K562 (cell line): ENCODE data around the gene CRADD. TPM values are rescaled to one million over a fixed set of nuclear protein-coding genes. Genes with fewer than 3 reads are reported as not detected.

Source experiments
- ATAC-seq: fragments of 200-7000 bp; cut with Tn5 transposase; 3 replicates; pipeline ENCODE4 v1.9.1; 2020; ENCODE audit warnings: moderate library complexity
- BruUV-seq: library from RNA; stranded (reverse); fragments of 400-500 nt; replicated peaks from 2 replicates; lab custom pipeline; 2021; lab: Mats Ljungman, UMichigan
- CTCF ChIA-PET: fragments of 300-600 bp; formaldehyde crosslinking; extraction: SDS; loops from one replicate; lab custom pipeline; 2021; ENCODE audit warnings: low intra/inter-chr PET ratio; lab: Yijun Ruan, JAX
- POLR2A ChIA-PET: fragments of 300-600, 350-650 bp; sonication (Branson Sonifier 250); formaldehyde crosslinking; extraction: SDS; loops from one replicate; lab custom pipeline; 2021; ENCODE audit warnings: antibody characterized with exemption, inconsistent platforms; lab: Yijun Ruan, JAX
- DNase-seq, 4 experiments: peaks; one replicate each; pipeline versions ENCODE4 v3.0.0 to v3.0.0-alpha.2; 2011 to 2018; ENCODE audit warnings: low spot score in 3 of 4, mixed read lengths in 3 of 4; ENCODE audit errors: extremely low read depth in 1 of 4
- FAIRE-seq: peaks from 2 replicates; lab custom pipeline; 2011; peaks lifted over from hg19 to GRCh38; lab: Jason Lieb, UNC
- H2AFZ ChIP-seq: 2 replicates; pipeline ENCODE4 v1.6.0; 2011; ENCODE audit warnings: low read depth, low read length, control low read depth, inconsistent platforms
- H3K27ac ChIP-seq: fragments of 200-600 bp; 3 replicates; pipeline ENCODE4 v1.8.0; 2011; ENCODE audit warnings: low read depth, mild to moderate bottlenecking, control low read depth, inconsistent platforms, low read length, moderate library complexity, mixed read lengths; ENCODE audit errors: extremely low read depth
- H3K27me3 ChIP-seq, 2 experiments: fragments of 300-600 bp in 1 of 2; 2 replicates in 1 of 2; 3 replicates in 1 of 2; pipeline versions ENCODE4 v1.6.0 to v1.8.0; 2011; ENCODE audit warnings: inconsistent platforms in 2 of 2, low read length in 2 of 2, mild to moderate bottlenecking in 1 of 2, mixed read lengths in 1 of 2, moderate library complexity in 1 of 2; ENCODE audit not compliant: control insufficient read depth in 2 of 2, insufficient read depth in 2 of 2
- H3K36me3 ChIP-seq: fragments of 300-600 bp; 3 replicates; pipeline ENCODE4 v1.8.0; 2011; ENCODE audit warnings: mild to moderate bottlenecking, low read length, inconsistent platforms; ENCODE audit not compliant: control insufficient read depth, insufficient read depth
- H3K4me1 ChIP-seq, 2 experiments: fragments of 200-600 bp in 1 of 2; replicated peaks in 1 of 2; 2 replicates in 1 of 2; 3 replicates in 1 of 2; pipeline versions ENCODE4 v1.5.1 to v1.8.0; 2011; ENCODE audit warnings: inconsistent platforms in 2 of 2, low read length in 2 of 2, mild to moderate bottlenecking in 1 of 2, mixed read lengths in 1 of 2, moderate library complexity in 1 of 2; ENCODE audit not compliant: control insufficient read depth in 2 of 2, insufficient read depth in 2 of 2
- H3K4me2 ChIP-seq: 2 replicates; pipeline ENCODE4 v1.6.1; 2011; ENCODE audit warnings: low read length, control low read depth, inconsistent platforms, mixed read lengths; ENCODE audit not compliant: insufficient read depth
- H3K4me3 ChIP-seq: fragments of 200-600 bp; sonication (generic), shearing (Covaris generic); 2 replicates; pipeline ENCODE4 v1.5.1; 2016; ENCODE audit warnings: control low read depth, inconsistent platforms
- H3K79me2 ChIP-seq: fragments of 200-600 bp; 3 replicates; pipeline ENCODE4 v1.8.0; 2011; ENCODE audit warnings: low read length, inconsistent platforms; ENCODE audit not compliant: control insufficient read depth, insufficient read depth
- H3K9ac ChIP-seq, 2 experiments: 2 replicates each; pipeline versions ENCODE4 v1.6.0 to v1.6.1; 2011; ENCODE audit warnings: low read depth in 2 of 2, low read length in 2 of 2, control low read depth in 1 of 2, inconsistent platforms in 1 of 2, mild to moderate bottlenecking in 1 of 2, mixed read lengths in 1 of 2; ENCODE audit not compliant: insufficient read depth in 1 of 2
- H3K9me1 ChIP-seq: one replicate; pipeline ENCODE4 v1.6.0; 2011; ENCODE audit warnings: inconsistent platforms, mild to moderate bottlenecking, low read length, moderate library complexity; ENCODE audit not compliant: control insufficient read depth, insufficient read depth
- H3K9me3 ChIP-seq: replicated peaks from 2 replicates; pipeline ENCODE4 v1.5.1; 2011; ENCODE audit warnings: low read depth, low read length, inconsistent platforms; ENCODE audit not compliant: control insufficient read depth, insufficient read depth
- H4K20me1 ChIP-seq: replicated peaks from 2 replicates; pipeline ENCODE4 v1.6.1; 2011; ENCODE audit warnings: low read length, inconsistent platforms, mixed read lengths; ENCODE audit not compliant: control insufficient read depth, insufficient read depth
- C11orf30 ChIP-seq: fragments of 450-650 bp; IDR thresholded peaks from 2 replicates; pipeline ENCODE4 v1.6.1; 2016; ENCODE audit warnings: low read depth, mild to moderate bottlenecking
- DACH1 ChIP-seq: fragments of 450-650 bp; IDR thresholded peaks from 2 replicates; pipeline ENCODE4 v1.6.1; 2018; ENCODE audit not compliant: partially characterized antibody
- GATAD2A ChIP-seq: fragments of 450-650 bp; IDR thresholded peaks from 2 replicates; pipeline ENCODE4 v1.6.1; 2017
- MEIS2 ChIP-seq: fragments of 450-650 bp; IDR thresholded peaks from 2 replicates; pipeline ENCODE4 v1.6.1; 2014; ENCODE audit warnings: mild to moderate bottlenecking; ENCODE audit not compliant: partially characterized antibody
- NR2C1 ChIP-seq, 2 experiments: fragments of 450-650 bp; IDR thresholded peaks; 2 replicates each; pipeline ENCODE4 v1.6.1; 2017; ENCODE audit warnings: mild to moderate bottlenecking in 2 of 2, antibody characterized with exemption in 1 of 2, inconsistent platforms in 1 of 2, missing compliant biosample characterization in 1 of 2, missing genetic modification characterization in 1 of 2
- RBM39 ChIP-seq: fragments of 200-400 bp; formaldehyde crosslinking; optimal IDR thresholded peaks from 2 replicates; pipeline ENCODE3; 2018; ENCODE audit warnings: low read depth, low read length
- RHOXF2B ChIP-seq: fragments of 250-450 bp; sonication (Bioruptor Pico); conservative IDR thresholded peaks from 2 replicates; pipeline ENCODE4 v1.5.1; 2021
- SOX6 ChIP-seq: fragments of 450-650 bp; IDR thresholded peaks from 2 replicates; pipeline ENCODE4 v1.6.1; 2014; ENCODE audit warnings: mild to moderate bottlenecking
- TAF1 ChIP-seq: IDR thresholded peaks from 2 replicates; pipeline ENCODE4 v1.6.1; 2011; ENCODE audit warnings: mild to moderate bottlenecking, low read length, moderate library complexity; ENCODE audit not compliant: insufficient read depth, control insufficient read depth, severe bottlenecking; ENCODE audit errors: extremely low read depth
- WGBS: fragments of 100-300 bp; shearing (Covaris generic); methylation state at CpG from one replicate; pipeline ENCODE4 v1.1.6; 2016; ENCODE audit warnings: low coverage, mixed read lengths; ENCODE audit not compliant: insufficient coverage; ENCODE audit errors: missing lambda C conversion rate; 5-methylcytosine and 5-hydroxymethylcytosine counted together
- in situ Hi-C: fragments of 300-500 bp; cut with MboI; formaldehyde crosslinking; loops from 4 replicates; pipeline ENCODE4 v1.15.0; 2018; ENCODE audit warnings: inconsistent platforms, mixed read lengths
- intact Hi-C: fragments of 100-400 bp; cut with micrococcal nuclease; formaldehyde crosslinking; loops from 2 replicates; pipeline ENCODE4 v1.14.2; 2022
- polyA plus RNA-seq, 8 experiments: library from polyadenylated mRNA; depleted of rRNA in 4 of 8; stranded (reverse) in 5 of 8; unstranded in 3 of 8; fragments of >200 nt; fragmentation: Nextera tagmentation in 2 of 8; fragmentation: Illumina TruSeq in 1 of 8; extraction: Ambion mirVana in 2 of 8; extraction: Trizol in 1 of 8; gene quantifications; 2 replicates each; pipeline versions ENCODE4 v1.2.1 to v1.2.3, GENCODE V29; 2011 to 2014; ENCODE audit warnings: inconsistent platforms in 1 of 8, missing spikeins in 1 of 8
- total RNA-seq, 7 experiments: library from RNA; depleted of rRNA in 6 of 7; stranded (reverse); fragments of >200 nt in 6 of 7; fragmentation: Illumina TruSeq in 2 of 7; extraction: Trizol in 2 of 7; gene quantifications; 2 replicates each; pipeline versions ENCODE4 v1.2.1 to v1.2.3, GENCODE V29; 2011 to 2021; ENCODE audit warnings: low replicate concordance in 1 of 7
- TF ChIP-seq, protein P1 (sequence below), 2 experiments: IDR thresholded peaks in 1 of 2; conservative IDR thresholded peaks in 1 of 2; 2 replicates each; pipeline ENCODE4 v1.6.1; 2016; ENCODE audit warnings: low read depth in 2 of 2, mild to moderate bottlenecking in 1 of 2, missing compliant biosample characterization in 1 of 2, missing genetic modification characterization in 1 of 2, moderate library complexity in 1 of 2
- TF ChIP-seq, protein P2 (sequence below), 3 experiments: fragments of 200-800 bp in 1 of 3; fragments of 250-450 bp in 1 of 3; fragments of 450-650 bp in 1 of 3; sonication (Bioruptor Pico) in 1 of 3; sonication (Bioruptor generic) in 1 of 3; formaldehyde crosslinking in 1 of 3; IDR thresholded peaks; 2 replicates each; pipeline versions ENCODE4 v1.6.1 to v1.8.0; 2016 to 2022; ENCODE audit warnings: mild to moderate bottlenecking in 2 of 3, missing genetic modification characterization in 2 of 3, missing compliant biosample characterization in 1 of 3, moderate library complexity in 1 of 3

CRADD gene
- total and polyA plus RNA-seq, 9 of the 15 experiments (the other 6 are each of a cell fraction or from before 2014, with no cell fraction given) = 20.5 to 41.1 (median 25.9) TPM

DNA sequence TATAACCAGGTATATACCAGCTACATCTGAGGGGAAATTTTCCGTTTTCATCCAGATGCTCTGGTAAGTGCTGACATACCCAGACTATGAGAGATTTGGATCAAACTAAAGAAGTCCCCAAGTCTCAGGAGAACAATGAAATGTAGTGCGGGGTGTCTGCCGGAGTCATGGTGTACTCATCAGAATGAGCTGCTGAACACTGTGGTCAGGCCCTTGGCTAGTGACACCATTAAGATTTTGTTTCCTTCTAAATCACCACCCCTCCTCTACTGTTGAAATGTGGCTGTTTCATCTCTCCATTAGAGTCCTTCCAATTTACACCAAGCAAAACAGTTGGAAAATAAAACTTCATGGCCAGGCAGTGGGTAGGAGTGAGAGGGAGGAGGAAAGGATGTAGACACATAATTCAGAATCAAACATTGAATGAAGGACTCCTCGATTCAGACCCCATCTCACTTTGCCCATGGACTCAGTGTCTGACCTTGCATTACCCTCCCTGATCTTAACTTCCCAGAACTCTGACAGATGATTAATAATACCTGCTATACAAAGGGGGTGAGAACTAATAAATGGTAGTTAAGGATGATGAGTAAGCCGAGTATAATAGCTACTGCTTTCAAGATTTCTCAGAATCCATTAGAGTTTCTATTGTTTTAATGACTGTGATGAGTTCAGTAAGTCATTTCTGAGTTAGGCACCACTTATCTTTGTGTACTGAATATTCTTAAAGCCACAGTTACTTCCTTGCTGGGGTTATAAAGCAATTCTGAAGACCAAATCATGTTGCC is 127.4 kb downstream of the CRADD start:
- in situ Hi-C loops (no loop called here), intact Hi-C loops (no loop called here)
- Histone ChIP-seq H2AFZ (no peak overlapping the region), H3K9me3 (no peaks in the 10 kb centered on the region), H3K4me3 (no peak overlapping the region), H3K9me1 (peaks cover 4% of the 10 kb centered on the region), H4K20me1 (no peaks in the 10 kb centered on the region), H3K27me3 (no peaks in the 10 kb centered on the region), H3K9ac (no peak overlapping the region), H3K27ac (no peak overlapping the region), H3K79me2 (no peaks in the 10 kb centered on the region), H3K36me3 (no peaks in the 10 kb centered on the region), H3K4me1 (peaks cover 4 to 35% of the 10 kb centered on the region in 2 experiments; a peak in 3 of 5 replicates), H3K4me2 (no peak overlapping the region)
- no peak; the same call in 2 of the 3 replicates for ATAC-seq
- ChIA-PET POLR2A (interaction anchor here (0.7 kb wide), 1 partner anchor 60 kb away, joined by 3 read pairs; no protein-coding TSS in a partner anchor), CTCF (no interaction called here)
- FAIRE-seq = no peak
- no TSS peak for BruUV-seq
- DNase-seq = no peak
- TF ChIP-seq MEIS2 = peak; percentile 79
- TF ChIP-seq, protein P1, sequence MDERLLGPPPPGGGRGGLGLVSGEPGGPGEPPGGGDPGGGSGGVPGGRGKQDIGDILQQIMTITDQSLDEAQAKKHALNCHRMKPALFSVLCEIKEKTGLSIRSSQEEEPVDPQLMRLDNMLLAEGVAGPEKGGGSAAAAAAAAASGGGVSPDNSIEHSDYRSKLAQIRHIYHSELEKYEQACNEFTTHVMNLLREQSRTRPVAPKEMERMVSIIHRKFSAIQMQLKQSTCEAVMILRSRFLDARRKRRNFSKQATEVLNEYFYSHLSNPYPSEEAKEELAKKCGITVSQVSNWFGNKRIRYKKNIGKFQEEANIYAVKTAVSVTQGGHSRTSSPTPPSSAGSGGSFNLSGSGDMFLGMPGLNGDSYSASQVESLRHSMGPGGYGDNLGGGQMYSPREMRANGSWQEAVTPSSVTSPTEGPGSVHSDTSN (CRISPR knock-in tag; IDR thresholded peaks at IDR 0.05; ENCODE audit: low read depth) = no peak
- TF ChIP-seq, protein P1 (tag; conservative IDR thresholded peaks at IDR 0.05; ENCODE audit: low read depth) = peak; percentile 68
- TF ChIP-seq, protein P2, sequence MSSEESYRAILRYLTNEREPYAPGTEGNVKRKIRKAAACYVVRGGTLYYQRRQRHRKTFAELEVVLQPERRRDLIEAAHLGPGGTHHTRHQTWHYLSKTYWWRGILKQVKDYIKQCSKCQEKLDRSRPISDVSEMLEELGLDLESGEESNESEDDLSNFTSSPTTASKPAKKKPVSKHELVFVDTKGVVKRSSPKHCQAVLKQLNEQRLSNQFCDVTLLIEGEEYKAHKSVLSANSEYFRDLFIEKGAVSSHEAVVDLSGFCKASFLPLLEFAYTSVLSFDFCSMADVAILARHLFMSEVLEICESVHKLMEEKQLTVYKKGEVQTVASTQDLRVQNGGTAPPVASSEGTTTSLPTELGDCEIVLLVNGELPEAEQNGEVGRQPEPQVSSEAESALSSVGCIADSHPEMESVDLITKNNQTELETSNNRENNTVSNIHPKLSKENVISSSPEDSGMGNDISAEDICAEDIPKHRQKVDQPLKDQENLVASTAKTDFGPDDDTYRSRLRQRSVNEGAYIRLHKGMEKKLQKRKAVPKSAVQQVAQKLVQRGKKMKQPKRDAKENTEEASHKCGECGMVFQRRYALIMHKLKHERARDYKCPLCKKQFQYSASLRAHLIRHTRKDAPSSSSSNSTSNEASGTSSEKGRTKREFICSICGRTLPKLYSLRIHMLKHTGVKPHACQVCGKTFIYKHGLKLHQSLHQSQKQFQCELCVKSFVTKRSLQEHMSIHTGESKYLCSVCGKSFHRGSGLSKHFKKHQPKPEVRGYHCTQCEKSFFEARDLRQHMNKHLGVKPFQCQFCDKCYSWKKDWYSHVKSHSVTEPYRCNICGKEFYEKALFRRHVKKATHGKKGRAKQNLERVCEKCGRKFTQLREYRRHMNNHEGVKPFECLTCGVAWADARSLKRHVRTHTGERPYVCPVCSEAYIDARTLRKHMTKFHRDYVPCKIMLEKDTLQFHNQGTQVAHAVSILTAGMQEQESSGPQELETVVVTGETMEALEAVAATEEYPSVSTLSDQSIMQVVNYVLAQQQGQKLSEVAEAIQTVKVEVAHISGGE (CRISPR knock-in tag; IDR thresholded peaks at IDR 0.05) = no peak
- no peak for TF ChIP-seq RHOXF2B (CRISPR knock-in tag)
- no peak for TF ChIP-seq TAF1
- no peak for TF ChIP-seq C11orf30
- no peak for TF ChIP-seq RBM39
- peak; percentile 86 for TF ChIP-seq SOX6
- TF ChIP-seq NR2C1 (IDR thresholded peaks at IDR 0.05) = no peak
- TF ChIP-seq NR2C1 (tag; IDR thresholded peaks at IDR 0.05) = no peak
- TF ChIP-seq GATAD2A = 0 out of 2 replicates have a peak, but pooled peaks have one; percentile 45
- peak; percentile 53 for TF ChIP-seq DACH1
- 46% methylated on average over 5 of the region's 5 CpGs for WGBS
